Ovary (tissue), 9 donors: ENCODE data around the gene PEX7. TPM values are rescaled to one million over a fixed set of nuclear protein-coding genes. Genes with fewer than 3 reads are reported as not detected.

Experiments used
- DNase-seq, 5 donors: peaks; one replicate each; pipeline ENCODE4 v3.0.0-alpha.2; 2019 to 2020
- H3K27ac ChIP-seq, 2 donors: fragments of 200-600 bp; one replicate each; pipeline versions ENCODE4 v1.5.1 to v1.8.0; 2019 to 2022
- H3K27me3 ChIP-seq: fragments of 200-600 bp; one replicate; pipeline ENCODE4 v1.8.0; 2022
- H3K36me3 ChIP-seq: fragments of 200-600 bp; sonication (generic); one replicate; pipeline ENCODE4 v1.5.1; 2019
- H3K4me1 ChIP-seq: one replicate; pipeline ENCODE4 v1.8.1; 2013; ENCODE audit warnings: mild to moderate bottlenecking, moderate library complexity; ENCODE audit not compliant: insufficient read depth
- H3K4me3 ChIP-seq: fragments of 200-600 bp; sonication (generic); one replicate; pipeline ENCODE4 v1.5.1; 2017
- H3K9me3 ChIP-seq, 2 donors: fragments of 200-600 bp in 1 of 2; sonication (generic) in 1 of 2; one replicate each; pipeline versions ENCODE4 v1.5.1 to v1.8.1; 2013 to 2019; ENCODE audit warnings: mild to moderate bottlenecking in 1 of 2, moderate library complexity in 1 of 2
- EP300 ChIP-seq: sonication (generic); formaldehyde crosslinking; IDR thresholded peaks from one replicate; pipeline ENCODE4 v1.6.1; 2017; ENCODE audit warnings: antibody characterized with exemption
- POLR2A ChIP-seq: fragments of 450-650 bp; IDR thresholded peaks from one replicate; pipeline ENCODE4 v1.6.1; 2017; ENCODE audit warnings: antibody characterized with exemption, mild to moderate bottlenecking, moderate library complexity
- WGBS, 3 donors: extraction: QIAGEN DNeasy Blood & Tissue Kit in 1 of 3; methylation state at CpG; one replicate each; pipeline versions ENCODE4 v1.1.5 to v1.1.7; 2013 to 2017; 5-methylcytosine and 5-hydroxymethylcytosine counted together
- intact Hi-C, 4 donors: fragments of 100-400 bp; cut with DNase I; formaldehyde crosslinking; loops; one replicate each; pipeline versions ENCODE4 v1.11.0 to v1.15.1; 2022 to 2023
- polyA plus RNA-seq, 2 donors: library from polyadenylated mRNA; stranded (reverse); fragments of 200-250 nt in 1 of 2; fragments of 350-450 nt in 1 of 2; fragmentation: Illumina TruSeq in 1 of 2; extraction: RNeasy Lipid Tissue Mini Kit (QIAGEN cat#74804) in 1 of 2; gene quantifications; one replicate each; pipeline ENCODE4 v1.2.3, GENCODE V29; 2013 to 2014
- total RNA-seq, 7 donors: library from RNA; depleted of rRNA in 2 of 7; stranded (reverse); fragments of >200 nt in 2 of 7; fragmentation: NEBNext Ultra II Directional in 3 of 7; extraction: Animal tissue kit (Norgen Biotek cat#: 25700) in 3 of 7; gene quantifications; one replicate each; pipeline versions ENCODE4 v1.1.0 to v1.2.4, GENCODE V29; 2016 to 2023
- TF ChIP-seq, protein P1 (sequence below), 3 donors: fragments of 450-650 bp in 2 of 3; fragments of 200-600 bp in 1 of 3; IDR thresholded peaks; one replicate each; pipeline versions ENCODE4 v1.5.1 to v1.8.0; 2016 to 2022; ENCODE audit warnings: antibody characterized with exemption in 3 of 3, mild to moderate bottlenecking in 1 of 3
- donor health status: DM: no; HTN: no; CAD: no; lungs with moderate emphysema.
- donor health status: DM: no; HTN: no; CAD: no.
- donor health status: Bipolar disorder and iron deficiency.
- donor health status: DM: yes; HTN: yes; CAD: no.
- donor health status: DM: no; HTN: no; CAD: no.
- donor health status: DM: yes; HTN: yes; CAD: no.

The PEX7 gene
- total and polyA plus RNA-seq, 9 donors, result 5.7 to 13.8 (median 7.2) TPM

DNA sequence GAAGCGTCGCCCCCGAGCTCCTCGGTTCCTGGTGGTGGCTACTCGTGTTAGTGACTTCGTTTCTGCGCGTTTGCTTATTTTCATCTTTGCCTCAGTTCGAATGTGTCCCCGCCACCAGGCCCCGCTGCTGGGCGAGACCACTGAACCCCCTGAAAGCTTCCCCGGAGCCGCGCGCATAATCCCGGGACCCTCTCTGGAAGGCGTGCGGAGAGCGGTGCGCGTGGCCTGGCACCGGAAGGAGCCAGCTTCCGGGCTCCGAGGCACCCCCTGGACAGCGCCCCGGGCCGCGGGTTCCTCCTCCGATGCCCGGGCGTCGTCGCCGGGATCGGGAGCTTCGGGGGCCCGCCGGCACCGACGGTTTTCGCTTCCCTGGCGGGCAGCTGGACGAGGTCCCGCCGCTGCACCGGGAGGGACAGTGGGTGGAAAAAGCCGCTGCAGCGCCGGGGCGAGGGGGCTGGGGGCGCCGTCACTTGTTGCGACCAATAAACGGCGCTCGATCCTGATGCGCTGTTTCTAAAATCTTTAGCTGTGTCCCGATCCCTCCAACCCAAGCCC lies 99.1 kb downstream of the PEX7 start:
- peaks cover 5% of the 10 kb centered on the region for H3K4me1 ChIP-seq
- peaks cover 0 to 4% of the 10 kb centered on the region in 2 donors for H3K9me3 ChIP-seq
- H3K4me3 ChIP-seq, result peak overlapping the region; percentile 42
- H3K27ac ChIP-seq, result no peak overlapping the region
- no peaks in the 10 kb centered on the region for H3K36me3 ChIP-seq
- TF ChIP-seq, protein P1, sequence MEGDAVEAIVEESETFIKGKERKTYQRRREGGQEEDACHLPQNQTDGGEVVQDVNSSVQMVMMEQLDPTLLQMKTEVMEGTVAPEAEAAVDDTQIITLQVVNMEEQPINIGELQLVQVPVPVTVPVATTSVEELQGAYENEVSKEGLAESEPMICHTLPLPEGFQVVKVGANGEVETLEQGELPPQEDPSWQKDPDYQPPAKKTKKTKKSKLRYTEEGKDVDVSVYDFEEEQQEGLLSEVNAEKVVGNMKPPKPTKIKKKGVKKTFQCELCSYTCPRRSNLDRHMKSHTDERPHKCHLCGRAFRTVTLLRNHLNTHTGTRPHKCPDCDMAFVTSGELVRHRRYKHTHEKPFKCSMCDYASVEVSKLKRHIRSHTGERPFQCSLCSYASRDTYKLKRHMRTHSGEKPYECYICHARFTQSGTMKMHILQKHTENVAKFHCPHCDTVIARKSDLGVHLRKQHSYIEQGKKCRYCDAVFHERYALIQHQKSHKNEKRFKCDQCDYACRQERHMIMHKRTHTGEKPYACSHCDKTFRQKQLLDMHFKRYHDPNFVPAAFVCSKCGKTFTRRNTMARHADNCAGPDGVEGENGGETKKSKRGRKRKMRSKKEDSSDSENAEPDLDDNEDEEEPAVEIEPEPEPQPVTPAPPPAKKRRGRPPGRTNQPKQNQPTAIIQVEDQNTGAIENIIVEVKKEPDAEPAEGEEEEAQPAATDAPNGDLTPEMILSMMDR (IDR thresholded peaks at IDR 0.05), result no peak
- TF ChIP-seq EP300 (no peak), POLR2A (no peak)
- intact Hi-C loops, result no loop called here
- H3K27me3 ChIP-seq, result no peaks in the 10 kb centered on the region
- DNase-seq, result peak in 2 of 5 donors; percentile 25 to 39
- 0% methylated on average over 41 to 59 of the region's 59 CpGs for WGBS, 3 donors

DNA sequence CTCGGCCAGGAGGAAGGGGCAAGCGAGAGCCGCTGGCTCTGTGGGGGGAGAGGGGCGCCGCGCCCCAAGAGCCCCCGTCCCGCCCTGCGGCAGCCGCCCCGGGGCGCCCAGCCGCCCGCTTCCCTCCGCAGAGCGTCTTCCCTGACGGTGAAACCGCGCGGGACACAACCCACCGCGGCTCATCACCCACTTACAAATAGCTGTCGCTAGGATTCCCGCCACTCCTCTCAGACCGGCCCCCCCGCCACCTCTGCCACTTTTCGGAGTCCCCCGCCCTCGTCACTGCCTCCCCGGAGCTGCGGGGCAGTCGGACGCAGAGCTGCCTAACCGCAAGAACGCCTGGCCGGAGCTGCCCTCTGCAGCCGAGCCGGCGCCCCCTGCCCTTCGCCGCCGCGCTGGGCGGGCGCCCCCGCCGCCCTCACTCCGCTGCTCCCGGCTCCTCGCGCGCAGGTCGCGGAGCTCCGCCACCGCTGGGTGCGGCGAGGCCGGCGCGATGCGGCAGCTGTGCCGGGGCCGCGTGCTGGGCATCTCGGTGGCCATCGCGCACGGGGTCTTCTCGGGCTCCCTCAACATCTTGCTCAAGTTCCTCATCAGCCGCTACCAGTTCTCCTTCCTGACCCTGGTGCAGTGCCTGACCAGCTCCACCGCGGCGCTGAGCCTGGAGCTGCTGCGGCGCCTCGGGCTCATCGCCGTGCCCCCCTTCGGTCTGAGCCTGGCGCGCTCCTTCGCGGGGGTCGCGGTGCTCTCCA lies 99.7 kb downstream of the PEX7 start, which contains the start of gene SLC35D3:
Gene SLC35D3 (plus strand): TSS at position 366 of the 749 bp plus-strand sequence. CDS start 128 bp downstream, at position 494.
- H3K9me3 ChIP-seq, result peaks cover 0 to 4% of the 10 kb centered on the region in 2 donors
- intact Hi-C loops, result no loop called here
- no peaks in the 10 kb centered on the region for H3K36me3 ChIP-seq
- peaks cover 5% of the 10 kb centered on the region for H3K4me1 ChIP-seq
- no peak for TF ChIP-seq EP300
- no peak for TF ChIP-seq POLR2A
- H3K27me3 ChIP-seq, result no peaks in the 10 kb centered on the region
- peak within 1 kb of the TSS; percentile 42 for H3K4me3 ChIP-seq
- WGBS, 3 donors, result 0 to 1% (median 1%) methylated on average over 36 to 86 of the region's 86 CpGs
- H3K27ac ChIP-seq, result no peak within 1 kb of the TSS
- DNase-seq, result peak in 2 of 5 donors; percentile 21 to 33

DNA sequence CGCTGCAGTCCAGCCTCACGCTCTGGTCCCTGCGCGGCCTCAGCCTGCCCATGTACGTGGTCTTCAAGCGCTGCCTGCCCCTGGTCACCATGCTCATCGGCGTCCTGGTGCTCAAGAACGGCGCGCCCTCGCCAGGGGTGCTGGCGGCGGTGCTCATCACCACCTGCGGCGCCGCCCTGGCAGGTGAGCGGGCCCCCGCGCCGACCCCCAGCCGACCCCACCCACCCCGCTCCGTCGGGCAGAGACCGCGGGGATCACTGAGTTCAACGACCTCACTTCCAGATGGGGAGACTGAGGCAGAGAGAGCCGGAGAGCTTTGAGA lies 100.3 kb downstream of the PEX7 start:
- intact Hi-C loops, result no loop called here
- no peak overlapping the region for H3K27ac ChIP-seq
- no peaks in the 10 kb centered on the region for H3K36me3 ChIP-seq
- H3K4me1 ChIP-seq, result peaks cover 5% of the 10 kb centered on the region
- no peak for DNase-seq
- no peak for TF ChIP-seq EP300
- TF ChIP-seq POLR2A, result no peak
- TF ChIP-seq, protein P1 (IDR thresholded peaks at IDR 0.05), result no peak
- peaks cover 0 to 4% of the 10 kb centered on the region in 2 donors for H3K9me3 ChIP-seq
- H3K27me3 ChIP-seq, result no peaks in the 10 kb centered on the region
- WGBS, 3 donors, result 2 to 3% (median 2%) methylated on average over 8 to 29 of the region's 29 CpGs
- peak overlapping the region; percentile 42 for H3K4me3 ChIP-seq

DNA sequence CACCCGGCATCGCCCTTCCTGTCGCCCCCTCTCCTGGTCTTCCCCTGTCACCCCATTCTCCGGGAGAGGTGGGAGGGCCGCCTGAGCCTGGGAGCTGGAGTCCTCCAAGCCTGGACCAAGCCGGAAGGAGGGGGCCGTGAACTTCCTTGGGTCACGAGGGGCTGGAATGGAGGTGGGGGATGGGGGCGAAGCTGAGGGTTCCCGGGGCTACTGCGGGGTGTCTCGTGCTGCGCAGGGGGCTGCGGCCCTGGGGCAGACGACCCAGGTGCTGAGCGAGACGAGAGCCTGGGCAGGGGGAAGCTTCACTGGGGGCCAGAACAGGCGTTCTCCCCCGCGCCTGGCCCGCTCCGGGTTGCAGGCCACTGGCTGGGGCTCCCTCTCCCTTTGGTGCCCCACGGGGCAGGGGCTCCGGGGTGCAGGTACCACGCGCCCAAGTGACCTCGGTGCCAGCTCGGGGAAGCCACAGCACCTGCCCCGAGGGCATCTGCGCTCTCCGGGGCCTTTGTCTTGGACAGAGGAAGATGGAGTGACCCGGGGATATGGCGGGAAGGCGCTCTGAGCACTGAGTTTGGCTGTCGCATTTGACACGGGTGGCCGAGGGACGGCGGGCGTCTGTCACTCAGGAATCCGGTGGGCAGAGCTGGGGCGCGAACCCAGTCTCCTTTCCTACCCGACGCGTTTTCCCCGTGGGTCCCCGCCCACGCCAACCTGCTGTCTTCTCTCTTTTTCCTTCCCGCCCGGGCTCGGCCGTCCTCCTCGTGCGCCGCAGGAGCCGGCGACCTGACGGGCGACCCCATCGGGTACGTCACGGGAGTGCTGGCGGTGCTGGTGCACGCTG lies 100.9 kb downstream of the PEX7 start:
- H3K27me3 ChIP-seq, result no peaks in the 10 kb centered on the region
- DNase-seq, result peak in 2 of 5 donors; percentile 13 to 16
- H3K36me3 ChIP-seq, result no peaks in the 10 kb centered on the region
- no peak overlapping the region for H3K27ac ChIP-seq
- TF ChIP-seq, protein P1 (IDR thresholded peaks at IDR 0.05), result no peak
- TF ChIP-seq EP300 (no peak), POLR2A (no peak)
- no peak overlapping the region for H3K4me3 ChIP-seq
- WGBS, 3 donors, result 15 to 18% (median 15%) methylated on average over 62 to 65 of the region's 65 CpGs
- peaks cover 0 to 4% of the 10 kb centered on the region in 2 donors for H3K9me3 ChIP-seq
- intact Hi-C loops, result no loop called here
- H3K4me1 ChIP-seq, result peaks cover 5% of the 10 kb centered on the region
